ENCODE measurements around the gene ENGASE. TPM values are rescaled to one million over a fixed set of nuclear protein-coding genes. Genes with fewer than 3 reads are reported as not detected.

The ENGASE gene
- total RNA-seq, 2 experiments from 2014 or later, result 38.2 to 41.1 TPM

GRCh38 chr17:79041723-79042420 is 32.8 kb upstream of the ENGASE start:
- no peaks in the 10 kb centered on the region for H3K36me3 Mint-ChIP-seq (ENCODE audit: low read depth)
- H3K27me3 Mint-ChIP-seq (ENCODE audit: low read depth), result no peaks in the 10 kb centered on the region
- ChIA-PET CTCF (interaction anchor here (0.9 to 2.0 kb wide), 14 partner anchors 9 to 350 kb away, joined by 3 to 14 read pairs (median 5); partner anchors contain the start of genes ENGASE and LGALS3BP), POLR2A (no interaction called here)
- no peak for ATAC-seq
- no peaks in the 10 kb centered on the region for H3K4me1 Mint-ChIP-seq (ENCODE audit: low read depth)
- H3K27ac Mint-ChIP-seq, result no peak overlapping the region
- no peak for DNase-seq
- no peak overlapping the region for H3K4me3 Mint-ChIP-seq
- H3K9me3 Mint-ChIP-seq (ENCODE audit: insufficient read depth), result no peaks in the 10 kb centered on the region

DNA sequence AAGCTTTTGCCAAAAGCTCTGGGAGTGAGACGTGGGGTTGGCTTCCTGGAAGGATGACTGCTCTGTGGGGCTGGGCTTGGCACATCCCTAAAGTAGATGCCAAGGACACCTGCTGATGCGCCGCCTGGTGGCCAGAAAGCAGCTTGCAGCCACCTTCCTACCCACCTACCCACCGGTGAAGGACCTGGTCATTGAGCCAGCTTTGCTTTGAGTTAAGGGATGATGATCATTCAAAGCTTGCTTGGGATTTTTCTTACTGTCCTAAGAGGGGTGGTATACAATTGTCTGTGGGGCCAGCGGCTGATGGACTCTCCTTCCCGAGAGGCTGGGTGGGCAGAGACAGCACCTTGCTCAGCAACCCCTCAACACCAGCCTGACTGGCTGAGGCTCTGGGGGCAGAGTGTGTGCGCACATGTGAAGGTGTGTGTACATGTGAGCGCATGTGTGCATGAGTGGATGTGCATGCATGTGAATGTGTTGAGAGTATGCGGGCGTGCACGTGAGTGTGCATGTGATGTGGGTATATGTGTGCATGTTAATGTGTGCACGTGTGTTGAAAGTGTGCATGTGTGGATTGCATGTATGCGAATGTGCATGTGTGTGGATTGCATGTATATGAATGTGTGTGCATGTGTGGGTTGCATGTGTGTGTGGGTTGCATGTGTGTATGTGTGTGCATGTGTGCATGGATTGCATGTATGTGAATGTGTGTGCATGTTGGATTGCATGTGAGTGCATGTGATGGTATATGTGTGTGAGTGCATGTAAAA is 32.0 kb upstream of the ENGASE start:
- H3K27ac Mint-ChIP-seq, result no peak overlapping the region
- H3K27me3 Mint-ChIP-seq (ENCODE audit: low read depth), result no peaks in the 10 kb centered on the region
- no peaks in the 10 kb centered on the region for H3K4me1 Mint-ChIP-seq (ENCODE audit: low read depth)
- ChIA-PET CTCF (interaction anchor here (0.7 to 2.0 kb wide), 15 partner anchors 9 to 349 kb away, joined by 3 to 14 read pairs (median 5); partner anchors contain the start of genes ENGASE and LGALS3BP), POLR2A (no interaction called here)
- H3K9me3 Mint-ChIP-seq (ENCODE audit: insufficient read depth), result no peaks in the 10 kb centered on the region
- H3K36me3 Mint-ChIP-seq (ENCODE audit: low read depth), result no peaks in the 10 kb centered on the region
- ATAC-seq (peak; percentile 65), DNase-seq (peak; percentile 75)
- H3K4me3 Mint-ChIP-seq, result no peak overlapping the region

DNA sequence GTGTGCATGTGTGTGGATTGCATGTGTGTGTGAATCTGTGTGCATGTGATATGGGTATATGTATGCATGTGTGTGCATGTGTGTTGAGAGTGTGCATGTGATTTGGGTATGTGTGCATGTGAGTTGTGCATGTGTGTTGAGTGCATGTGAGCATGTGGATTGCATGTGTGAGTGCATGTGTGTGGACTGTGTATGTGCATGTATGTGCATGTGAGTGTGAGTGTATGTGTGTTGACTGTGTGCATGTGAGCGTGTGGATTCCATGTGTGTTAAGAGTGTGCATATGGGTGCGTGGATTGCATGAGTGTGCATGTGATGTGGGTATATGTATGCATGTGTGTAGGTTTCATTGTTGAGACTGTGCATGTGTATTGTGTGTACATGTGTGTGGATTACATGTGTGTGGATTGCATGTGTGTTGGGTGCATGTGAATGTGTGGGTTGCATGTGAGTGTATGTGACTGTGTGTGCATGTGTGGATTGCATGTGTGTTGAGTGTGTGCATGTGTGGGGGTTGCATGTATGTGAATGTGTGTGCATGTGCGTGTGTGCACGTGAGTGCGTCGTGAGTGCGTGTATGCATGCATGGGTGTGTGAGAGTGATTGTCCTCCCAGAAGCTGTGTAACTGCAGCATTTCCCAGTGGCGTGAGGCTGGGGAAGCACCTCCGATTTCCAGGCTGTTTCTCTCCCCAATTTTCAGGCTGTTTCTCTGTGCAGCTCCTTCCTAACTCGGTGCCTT is 31.3 kb upstream of the ENGASE start:
- Mint-ChIP-seq H3K27me3 (ENCODE audit: low read depth) (no peaks in the 10 kb centered on the region), H3K9me3 (ENCODE audit: insufficient read depth) (no peaks in the 10 kb centered on the region), H3K4me3 (no peak overlapping the region), H3K27ac (peak overlapping the region; percentile 16), H3K4me1 (ENCODE audit: low read depth) (no peaks in the 10 kb centered on the region), H3K36me3 (ENCODE audit: low read depth) (no peaks in the 10 kb centered on the region)
- DNase-seq (no peak), ATAC-seq (no peak)
- ChIA-PET POLR2A (no interaction called here), CTCF (interaction anchor here (0.6 kb wide), 1 partner anchor 8 kb away, joined by 3 read pairs; no protein-coding TSS in a partner anchor)

DNA sequence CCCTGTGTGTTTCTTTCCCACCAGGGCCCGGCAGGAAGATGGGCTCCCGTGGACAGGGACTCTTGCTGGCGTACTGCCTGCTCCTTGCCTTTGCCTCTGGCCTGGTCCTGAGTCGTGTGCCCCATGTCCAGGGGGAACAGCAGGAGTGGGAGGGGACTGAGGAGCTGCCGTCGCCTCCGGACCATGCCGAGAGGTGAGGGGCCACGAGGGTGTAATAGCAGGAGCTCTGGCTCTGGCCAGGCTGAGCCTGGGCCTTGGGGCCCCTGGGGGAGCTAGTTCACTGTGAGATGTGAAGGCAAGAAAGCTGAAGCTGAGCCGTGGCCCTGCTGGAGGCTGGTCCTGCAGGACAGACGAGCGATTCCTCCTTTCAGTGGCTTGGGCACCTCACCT is 30.7 kb upstream of the ENGASE start:
- H3K9me3 Mint-ChIP-seq (ENCODE audit: insufficient read depth), result no peaks in the 10 kb centered on the region
- H3K4me1 Mint-ChIP-seq (ENCODE audit: low read depth), result no peaks in the 10 kb centered on the region
- POLR2A ChIA-PET, result no interaction called here
- ATAC-seq (no peak), DNase-seq (no peak)
- CTCF ChIA-PET, result interaction anchor here (2.1 to 2.5 kb wide), 2 partner anchors 24 to 348 kb away, joined by 11 to 21 read pairs; no protein-coding TSS in a partner anchor
- H3K27me3 Mint-ChIP-seq (ENCODE audit: low read depth), result no peaks in the 10 kb centered on the region
- H3K27ac Mint-ChIP-seq, result no peak overlapping the region
- no peaks in the 10 kb centered on the region for H3K36me3 Mint-ChIP-seq (ENCODE audit: low read depth)
- H3K4me3 Mint-ChIP-seq, result no peak overlapping the region

GRCh38 chr17:79044462-79044861 is 30.2 kb upstream of the ENGASE start:
- Mint-ChIP-seq H3K36me3 (ENCODE audit: low read depth) (no peaks in the 10 kb centered on the region), H3K4me3 (no peak overlapping the region), H3K9me3 (ENCODE audit: insufficient read depth) (no peaks in the 10 kb centered on the region), H3K27ac (no peak overlapping the region), H3K4me1 (ENCODE audit: low read depth) (no peaks in the 10 kb centered on the region), H3K27me3 (ENCODE audit: low read depth) (no peaks in the 10 kb centered on the region)
- POLR2A ChIA-PET, result interaction anchor here (1.3 kb wide), 1 partner anchor 34 kb away, joined by 3 read pairs; the partner anchor contains the start of gene CANT1
- no peak for DNase-seq
- CTCF ChIA-PET, result interaction anchor here (1.0 to 2.5 kb wide), 4 partner anchors 18 to 348 kb away, joined by 3 to 21 read pairs (median 7); no protein-coding TSS in a partner anchor
- no peak for ATAC-seq

DNA sequence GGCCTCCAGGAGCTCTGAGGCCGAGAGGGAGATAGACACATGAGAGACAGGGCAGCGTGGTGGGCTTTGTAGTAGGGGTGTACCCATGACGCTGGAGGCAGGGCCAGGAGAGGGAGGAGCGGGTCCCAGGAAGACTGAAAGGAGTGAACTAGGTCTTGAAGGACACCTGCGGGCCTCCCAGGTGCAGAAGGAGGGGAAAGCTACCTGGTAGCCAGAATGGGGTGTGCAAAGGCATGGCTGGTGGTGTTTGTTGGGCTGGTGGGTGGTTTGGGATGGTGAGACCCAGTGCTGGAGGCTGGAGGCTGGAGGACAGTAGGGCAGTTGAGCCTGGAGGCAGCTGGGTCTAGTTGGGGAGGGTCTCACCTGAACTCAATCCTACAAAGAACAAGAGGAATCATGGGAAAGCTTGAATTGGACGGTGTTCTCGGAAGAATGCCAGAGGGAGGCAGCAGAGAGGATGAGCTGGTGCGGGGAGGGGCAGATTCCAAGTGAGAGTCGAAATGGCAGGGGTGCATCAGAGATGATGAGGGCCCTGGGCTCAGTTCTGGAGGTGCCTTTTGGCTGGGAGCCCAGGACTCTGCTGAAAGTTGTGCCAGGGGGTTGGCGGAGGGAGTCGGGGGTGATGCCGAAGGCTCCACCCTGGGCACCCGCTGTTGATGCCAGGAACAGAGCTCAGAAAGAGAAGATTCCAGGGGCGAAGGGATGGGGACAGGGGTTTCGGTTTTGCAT is 29.5 kb upstream of the ENGASE start:
- Mint-ChIP-seq H3K36me3 (ENCODE audit: low read depth) (no peaks in the 10 kb centered on the region), H3K4me1 (ENCODE audit: low read depth) (no peaks in the 10 kb centered on the region), H3K27ac (no peak overlapping the region), H3K4me3 (no peak overlapping the region), H3K27me3 (ENCODE audit: low read depth) (no peaks in the 10 kb centered on the region), H3K9me3 (ENCODE audit: insufficient read depth) (no peaks in the 10 kb centered on the region)
- CTCF ChIA-PET, result interaction anchor here (0.7 to 2.5 kb wide), 21 partner anchors 11 to 356 kb away, joined by 3 to 21 read pairs (median 4); no protein-coding TSS in a partner anchor
- POLR2A ChIA-PET, result interaction anchor here (1.3 kb wide), 1 partner anchor 35 kb away, joined by 3 read pairs; the partner anchor contains the start of gene CANT1
- no peak for ATAC-seq
- DNase-seq, result no peak

- H3K27me3 Mint-ChIP-seq (ENCODE audit: low read depth), result no peaks in the 10 kb centered on the region
- H3K9me3 Mint-ChIP-seq (ENCODE audit: insufficient read depth), result no peaks in the 10 kb centered on the region
- H3K4me3 Mint-ChIP-seq, result no peak overlapping the region
- H3K36me3 Mint-ChIP-seq (ENCODE audit: low read depth), result no peaks in the 10 kb centered on the region
- H3K4me1 Mint-ChIP-seq (ENCODE audit: low read depth), result no peaks in the 10 kb centered on the region
- peak; percentile 78 for ATAC-seq
- H3K27ac Mint-ChIP-seq, result no peak overlapping the region
- ChIA-PET CTCF (interaction anchor here (0.7 to 2.5 kb wide), 20 partner anchors 10 to 355 kb away, joined by 3 to 21 read pairs (median 4); no protein-coding TSS in a partner anchor), POLR2A (interaction anchor here (1.3 kb wide), 1 partner anchor 36 kb away, joined by 3 read pairs; the partner anchor contains the start of gene CANT1)
- peak; percentile 73 for DNase-seq
Observed at GRCh38 chr17:79045842-79046196, 28.8 kb upstream of the ENGASE start.

DNA sequence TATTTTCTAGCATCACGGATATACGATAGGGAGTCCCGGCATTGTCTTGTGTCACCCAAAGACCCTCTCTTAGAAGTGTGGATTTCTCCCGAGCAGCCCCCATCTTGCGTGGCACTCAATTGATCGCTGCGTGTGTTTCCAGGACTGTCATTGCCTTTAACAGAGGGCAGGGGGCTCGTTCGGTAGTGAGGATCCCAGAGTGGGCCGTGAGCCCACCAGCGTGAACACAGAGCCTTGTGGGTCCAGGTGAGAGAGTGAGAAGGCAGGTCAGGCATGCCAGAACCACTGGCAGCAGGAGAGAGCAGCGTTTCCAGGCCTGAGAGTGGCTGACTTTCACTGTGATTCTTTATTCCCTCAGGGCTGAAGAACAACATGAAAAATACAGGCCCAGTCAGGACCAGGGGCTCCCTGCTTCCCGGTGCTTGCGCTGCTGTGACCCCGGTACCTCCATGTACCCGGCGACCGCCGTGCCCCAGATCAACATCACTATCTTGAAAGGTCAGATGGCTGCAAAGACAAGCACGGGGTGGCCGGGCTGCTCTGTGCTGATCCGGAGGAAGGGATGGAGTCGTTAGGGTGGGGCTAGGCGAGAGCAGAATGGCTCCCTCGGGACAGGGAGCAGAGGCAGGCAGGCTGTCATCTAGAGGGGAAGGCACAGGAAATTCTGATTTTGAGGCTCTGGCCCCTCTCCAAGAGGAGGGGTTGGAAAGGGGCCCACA is 28.3 kb upstream of the ENGASE start:
- H3K4me1 Mint-ChIP-seq (ENCODE audit: low read depth), result no peaks in the 10 kb centered on the region
- H3K9me3 Mint-ChIP-seq (ENCODE audit: insufficient read depth), result no peaks in the 10 kb centered on the region
- ChIA-PET POLR2A (no interaction called here), CTCF (interaction anchor here (0.7 to 2.5 kb wide), 17 partner anchors 10 to 354 kb away, joined by 3 to 21 read pairs (median 5); no protein-coding TSS in a partner anchor)
- no peak for ATAC-seq
- DNase-seq, result no peak
- no peak overlapping the region for H3K27ac Mint-ChIP-seq
- H3K36me3 Mint-ChIP-seq (ENCODE audit: low read depth), result no peaks in the 10 kb centered on the region
- H3K27me3 Mint-ChIP-seq (ENCODE audit: low read depth), result no peaks in the 10 kb centered on the region
- H3K4me3 Mint-ChIP-seq, result no peak overlapping the region

GRCh38 chr17:79046916-79047280 is 27.7 kb upstream of the ENGASE start:
- no peaks in the 10 kb centered on the region for H3K36me3 Mint-ChIP-seq (ENCODE audit: low read depth)
- no peak overlapping the region for H3K4me3 Mint-ChIP-seq
- ChIA-PET POLR2A (no interaction called here), CTCF (interaction anchor here (1.4 kb wide), 1 partner anchor 21 kb away, joined by 4 read pairs; no protein-coding TSS in a partner anchor)
- ATAC-seq (no peak), DNase-seq (no peak)
- no peaks in the 10 kb centered on the region for H3K27me3 Mint-ChIP-seq (ENCODE audit: low read depth)
- H3K4me1 Mint-ChIP-seq (ENCODE audit: low read depth), result no peaks in the 10 kb centered on the region
- no peaks in the 10 kb centered on the region for H3K9me3 Mint-ChIP-seq (ENCODE audit: insufficient read depth)
- no peak overlapping the region for H3K27ac Mint-ChIP-seq

DNA sequence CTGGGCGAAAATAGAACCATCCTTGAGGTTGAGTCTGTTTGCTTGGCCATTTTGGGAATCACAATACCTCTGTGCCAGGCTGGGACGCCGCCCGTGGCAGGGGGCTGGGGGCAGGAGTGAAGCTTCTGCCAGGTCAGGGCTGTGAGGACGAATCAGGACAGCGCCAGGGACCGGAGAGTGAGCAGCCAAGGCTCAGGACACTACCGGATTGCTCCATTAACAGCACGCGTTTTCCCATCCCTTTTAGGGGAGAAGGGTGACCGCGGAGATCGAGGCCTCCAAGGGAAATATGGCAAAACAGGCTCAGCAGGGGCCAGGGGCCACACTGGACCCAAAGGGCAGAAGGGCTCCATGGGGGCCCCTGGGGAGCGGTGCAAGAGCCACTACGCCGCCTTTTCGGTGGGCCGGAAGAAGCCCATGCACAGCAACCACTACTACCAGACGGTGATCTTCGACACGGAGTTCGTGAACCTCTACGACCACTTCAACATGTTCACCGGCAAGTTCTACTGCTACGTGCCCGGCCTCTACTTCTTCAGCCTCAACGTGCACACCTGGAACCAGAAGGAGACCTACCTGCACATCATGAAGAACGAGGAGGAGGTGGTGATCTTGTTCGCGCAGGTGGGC is 27.2 kb upstream of the ENGASE start:
- no peaks in the 10 kb centered on the region for H3K4me1 Mint-ChIP-seq (ENCODE audit: low read depth)
- no peaks in the 10 kb centered on the region for H3K9me3 Mint-ChIP-seq (ENCODE audit: insufficient read depth)
- H3K4me3 Mint-ChIP-seq, result no peak overlapping the region
- peaks cover 3% of the 10 kb centered on the region for H3K27me3 Mint-ChIP-seq (ENCODE audit: low read depth)
- ATAC-seq (no peak), DNase-seq (no peak)
- H3K27ac Mint-ChIP-seq, result no peak overlapping the region
- CTCF ChIA-PET, result no interaction called here
- H3K36me3 Mint-ChIP-seq (ENCODE audit: low read depth), result no peaks in the 10 kb centered on the region
- POLR2A ChIA-PET, result no interaction called here

All from activated CD8-positive, alpha-beta T cell treated with anti-CD3 and anti-CD28 coated beads, Interleukin-2, amount 10 ng/mL, durations not matched to agents 7 days and 5 days (primary cell).